ENCODE data around the gene KIAA1549. TPM values are rescaled to one million over a fixed set of nuclear protein-coding genes. Genes with fewer than 3 reads are reported as not detected.
"Not testable (repeated sequence)": the region's sequence is repeated elsewhere in the genome, so short reads cannot be mapped to it uniquely, and the experiment has no call there.

Gene KIAA1549
- total RNA-seq, 1 donor from 2014 or later, result 5.7 TPM

- no peak for DNase-seq (ENCODE audit: low spot score)
Measured at GRCh38 chr7:138944592-138944991, 36.6 kb downstream of the KIAA1549 start.

GRCh38 chr7:138943061-138943460, 38.1 kb downstream of the KIAA1549 start:
- no peak for DNase-seq (ENCODE audit: low spot score)

DNA sequence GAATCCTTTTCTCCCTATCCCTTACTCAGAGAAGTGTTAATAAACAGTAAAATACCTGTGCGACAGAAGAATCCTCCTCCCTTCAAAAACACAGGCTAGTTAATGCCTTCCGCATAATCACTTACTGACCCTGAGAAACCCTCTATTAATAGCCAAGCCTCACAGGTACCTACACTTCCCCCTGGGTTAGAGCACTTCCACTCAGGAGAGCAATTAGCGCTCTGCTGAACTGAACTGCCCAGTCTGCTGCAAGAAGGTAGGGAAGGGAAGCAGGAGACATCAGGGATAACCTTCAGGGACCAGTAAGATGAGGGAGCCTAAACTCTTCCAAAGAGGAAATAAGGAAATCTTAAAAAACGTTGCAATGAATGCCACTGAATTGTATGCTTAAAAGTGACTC, 39.6 kb downstream of the KIAA1549 start:
- no peak for DNase-seq (ENCODE audit: low spot score)

DNA sequence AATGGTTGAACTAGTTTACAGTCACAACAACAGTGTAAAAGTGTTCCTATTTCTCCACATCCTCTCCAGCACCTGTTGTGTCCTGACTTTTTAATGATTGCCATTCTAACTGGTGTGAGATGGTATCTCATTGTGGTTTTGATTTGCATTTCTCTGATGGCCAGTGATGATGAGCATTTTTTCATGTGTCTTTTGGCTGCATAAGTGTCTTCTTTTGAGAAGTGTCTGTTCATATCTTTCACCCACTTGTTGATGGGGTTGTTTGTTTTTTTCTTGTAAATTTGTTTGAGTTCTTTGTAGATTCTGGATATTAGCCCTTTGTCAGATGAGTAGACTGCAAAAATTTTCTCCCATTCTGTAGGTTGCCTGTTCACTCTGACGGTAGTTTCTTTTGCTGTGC, 40.6 kb downstream of the KIAA1549 start:
- DNase-seq (ENCODE audit: low spot score), result not testable (repeated sequence)

GRCh38 chr7:138937484-138937883, 43.7 kb downstream of the KIAA1549 start:
- DNase-seq (ENCODE audit: low spot score), result no peak

DNA sequence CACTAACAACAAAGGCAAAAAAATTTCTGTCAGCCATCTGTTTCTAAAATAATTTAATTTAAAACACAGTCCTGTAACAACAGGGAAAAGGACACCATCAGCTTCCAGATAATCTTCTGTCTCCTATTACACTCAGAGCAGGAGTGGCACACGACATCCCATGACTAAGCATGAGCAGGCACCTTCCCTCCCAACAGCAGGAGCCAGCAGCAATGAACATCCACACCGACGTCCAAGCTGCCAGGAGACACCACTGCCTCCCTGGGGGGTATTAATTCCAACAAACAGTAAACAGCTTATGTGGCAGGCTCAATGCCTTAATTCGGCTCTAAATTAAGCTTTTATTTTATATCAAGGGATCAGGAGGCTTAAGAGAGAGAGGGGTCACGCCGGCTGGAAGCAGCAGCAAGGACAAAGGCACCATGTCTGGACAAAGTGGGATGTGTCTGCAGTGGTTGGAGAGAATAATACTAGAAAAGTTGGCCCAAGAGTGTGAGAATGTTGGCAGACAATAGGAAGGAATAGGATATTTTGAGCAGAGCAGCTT, 45.7 kb downstream of the KIAA1549 start:
- DNase-seq (ENCODE audit: low spot score), result no peak

DNA sequence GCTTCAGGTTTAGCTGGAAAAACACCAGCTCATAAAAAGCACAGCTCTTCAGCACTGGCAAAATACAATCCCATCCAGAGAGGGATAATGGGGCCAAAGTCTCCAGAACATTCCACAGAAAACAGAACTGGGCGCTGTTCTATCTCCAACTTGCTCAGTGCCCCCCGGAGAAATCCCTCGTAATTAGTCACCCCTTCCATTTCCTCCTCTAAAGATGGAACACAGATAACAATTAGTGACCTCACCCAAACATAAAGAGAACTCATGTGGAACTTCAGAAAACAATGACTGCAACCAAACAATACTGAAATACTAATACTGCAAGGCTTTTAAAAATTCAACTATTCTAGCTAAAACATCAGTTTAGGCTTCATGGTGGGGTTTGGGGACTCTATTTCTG, 46.3 kb downstream of the KIAA1549 start:
- no peak for DNase-seq (ENCODE audit: low spot score)

- no peak for DNase-seq (ENCODE audit: low spot score)
Measured at GRCh38 chr7:138934367-138934766, 46.8 kb downstream of the KIAA1549 start.

DNA sequence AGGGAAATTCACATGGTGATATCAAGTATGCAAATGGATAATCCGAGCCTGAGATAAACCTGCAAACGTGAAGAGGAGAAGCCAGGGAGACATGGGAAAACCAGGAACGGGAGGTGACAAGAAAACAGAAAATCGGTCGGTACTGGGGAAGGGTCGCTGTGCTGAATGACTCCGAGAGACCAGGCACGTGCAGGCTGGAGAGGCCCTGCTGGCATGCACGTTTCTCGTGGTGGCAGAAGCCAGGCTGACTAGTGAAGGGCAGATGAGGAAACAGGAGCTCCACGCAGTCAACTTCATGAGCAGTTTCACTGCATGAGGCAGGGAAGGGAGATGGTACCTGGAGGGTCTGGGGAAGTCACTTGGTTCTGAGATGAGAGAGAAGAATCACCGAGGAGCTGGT, 48.3 kb downstream of the KIAA1549 start:
- DNase-seq (ENCODE audit: low spot score), result no peak

- DNase-seq (ENCODE audit: low spot score), result no peak
Measured at GRCh38 chr7:138932427-138932826, 48.8 kb downstream of the KIAA1549 start.

DNA sequence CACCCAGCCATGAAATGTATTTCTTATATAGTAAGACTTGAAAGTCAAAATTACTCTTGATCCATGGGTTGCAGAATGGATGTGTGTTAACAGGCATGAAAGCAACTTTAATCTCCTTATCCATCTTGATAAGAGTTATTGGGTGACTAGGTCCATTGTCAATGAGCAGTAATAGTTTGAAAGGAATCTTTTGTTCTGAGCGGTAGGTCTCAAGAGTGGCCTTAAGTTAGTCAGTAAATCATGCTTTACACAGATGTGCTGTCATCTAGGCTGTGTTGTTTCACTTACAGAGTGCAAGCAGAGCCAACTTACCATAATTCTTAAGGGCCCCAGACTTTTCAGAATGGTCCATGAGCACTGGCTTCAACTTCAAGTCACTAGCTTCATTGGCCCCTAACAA, 51.2 kb downstream of the KIAA1549 start:
- DNase-seq (ENCODE audit: low spot score), result no peak

GRCh38 chr7:138926241-138926612, 55.0 kb downstream of the KIAA1549 start:
- DNase-seq (ENCODE audit: low spot score), result no peak

DNA sequence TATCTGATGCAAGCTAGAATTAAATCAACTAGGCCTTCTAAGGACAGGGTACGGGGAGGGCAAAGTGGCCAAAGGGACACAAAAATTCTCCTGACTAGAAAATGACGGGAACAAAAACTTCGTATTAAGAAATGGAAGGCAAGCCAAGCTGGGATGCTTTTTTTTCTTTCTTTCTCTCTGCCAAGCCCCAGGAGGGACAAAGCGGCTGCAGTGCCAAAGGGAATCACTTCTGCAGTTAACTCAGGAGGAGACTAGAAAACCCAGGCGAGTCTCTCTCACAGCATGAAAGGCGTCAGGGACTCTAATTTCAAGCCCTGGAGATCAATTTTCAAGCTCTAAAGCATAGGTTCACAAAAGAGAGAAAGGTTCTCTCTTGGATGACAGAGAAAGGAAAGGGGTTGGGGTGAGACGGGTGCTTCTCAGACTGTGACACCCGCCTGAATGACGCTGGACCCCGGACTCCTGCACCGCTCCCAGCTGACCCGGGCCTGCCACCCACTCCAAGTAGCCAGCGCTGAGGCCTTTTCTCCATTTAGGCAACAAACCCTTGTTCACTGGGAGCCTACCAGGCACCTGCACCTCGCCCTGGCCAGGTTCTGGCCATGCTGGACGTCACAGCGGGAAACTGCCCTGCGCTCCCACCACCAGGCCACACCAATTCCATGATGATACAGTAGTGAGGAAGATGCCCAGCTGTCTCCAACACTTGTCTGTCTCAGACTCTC, 56.5 kb downstream of the KIAA1549 start:
- DNase-seq (ENCODE audit: low spot score), result no peak

GRCh38 chr7:138921277-138921676, 59.9 kb downstream of the KIAA1549 start:
- no peak for DNase-seq (ENCODE audit: low spot score)

- no peak for DNase-seq (ENCODE audit: low spot score)
Measured at GRCh38 chr7:138919911-138920310, 61.3 kb downstream of the KIAA1549 start.

- no peak for DNase-seq (ENCODE audit: low spot score)
Measured at GRCh38 chr7:138919216-138919615, 62.0 kb downstream of the KIAA1549 start.

DNA sequence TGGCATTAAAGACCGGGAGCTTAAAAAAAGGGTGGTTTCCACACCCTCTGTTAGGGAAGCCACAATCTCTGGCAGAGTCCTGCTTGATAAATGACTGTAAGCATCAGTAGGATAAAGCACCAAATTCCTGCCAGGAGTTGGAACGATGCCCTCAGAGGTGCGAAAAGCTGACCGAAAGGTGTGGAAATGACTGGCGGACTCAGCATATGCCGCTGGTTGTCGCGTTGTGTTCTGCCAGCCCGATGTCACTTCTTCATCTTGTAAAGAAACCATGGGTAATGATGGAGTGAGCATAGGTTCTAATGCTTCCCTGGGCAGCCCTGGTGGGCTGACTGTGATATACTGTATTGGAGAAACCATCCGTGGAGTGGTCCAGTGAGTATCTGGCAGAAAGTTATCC, 62.4 kb downstream of the KIAA1549 start:
- DNase-seq (ENCODE audit: low spot score), result no peak

DNA sequence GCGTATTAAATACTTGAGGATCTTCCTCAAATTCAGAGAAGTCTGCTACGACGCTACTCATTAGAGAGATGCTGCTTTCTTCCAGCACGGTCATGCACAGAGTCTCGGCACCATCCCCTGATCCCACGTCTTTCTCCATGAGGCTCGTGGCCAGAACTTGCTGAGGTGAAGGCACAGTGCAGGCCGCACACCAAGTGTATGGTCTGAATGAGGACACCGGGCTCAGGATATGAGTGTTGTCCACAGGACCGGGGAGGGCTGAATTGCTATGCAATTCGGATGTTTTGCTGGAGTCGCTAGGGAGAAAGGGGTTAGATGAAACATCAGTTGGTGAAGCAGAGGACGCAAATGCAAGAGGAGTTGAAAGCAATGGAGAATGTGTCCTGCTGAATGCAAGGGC, 63.0 kb downstream of the KIAA1549 start:
- DNase-seq (ENCODE audit: low spot score), result no peak

DNA sequence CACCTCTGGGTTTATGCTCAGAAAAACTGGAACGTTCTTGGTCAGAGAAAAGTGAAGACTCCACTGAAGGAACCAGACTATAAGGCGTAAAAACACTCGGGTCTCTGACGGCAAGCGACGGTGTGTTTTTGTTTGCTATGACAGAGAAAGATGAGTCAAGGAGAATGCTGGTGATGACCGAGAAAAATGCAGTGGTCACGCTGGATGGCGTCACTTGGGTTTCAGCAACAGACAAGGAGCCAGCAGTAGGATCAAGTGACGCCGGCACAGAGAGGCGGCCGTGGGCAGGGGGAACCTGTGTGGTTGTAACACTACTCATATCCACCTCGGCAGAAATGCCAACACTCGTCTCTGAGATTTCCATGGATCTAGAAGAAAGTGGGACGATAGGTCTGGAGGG, 63.4 kb downstream of the KIAA1549 start:
- no peak for DNase-seq (ENCODE audit: low spot score)

DNA sequence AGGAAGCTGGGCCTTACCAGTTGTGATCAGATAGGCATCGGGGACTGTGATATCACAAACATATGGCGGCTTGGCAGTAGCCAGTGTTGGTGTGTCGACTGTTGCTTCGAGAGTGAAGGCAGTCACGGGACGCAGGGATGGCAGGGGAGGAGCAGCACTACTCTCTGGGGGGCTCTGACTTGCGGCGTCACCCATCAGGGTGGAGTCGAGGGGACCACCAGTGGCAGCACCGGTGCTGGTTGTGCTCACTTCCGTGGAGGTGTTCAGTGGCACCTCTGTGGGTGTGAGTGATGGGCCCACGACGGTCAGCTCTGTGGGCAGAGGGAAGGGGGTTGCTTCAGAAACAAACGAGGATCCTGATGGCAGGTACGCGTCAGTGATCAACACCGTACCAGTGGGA, 64.5 kb downstream of the KIAA1549 start:
- no peak for DNase-seq (ENCODE audit: low spot score)

GRCh38 chr7:138916275-138916674, 64.9 kb downstream of the KIAA1549 start:
- DNase-seq (ENCODE audit: low spot score), result no peak

- no peak for DNase-seq (ENCODE audit: low spot score)
Measured at GRCh38 chr7:138913783-138914182, 67.4 kb downstream of the KIAA1549 start.

GRCh38 chr7:138911007-138911406, 70.2 kb downstream of the KIAA1549 start:
- DNase-seq (ENCODE audit: low spot score), result no peak

GRCh38 chr7:138907850-138908249, 73.3 kb downstream of the KIAA1549 start:
- no peak for DNase-seq (ENCODE audit: low spot score)
